A549 (cell line): Measurements from ENCODE around the gene HRC. TPM values are rescaled to one million over a fixed set of nuclear protein-coding genes. Genes with fewer than 3 reads are reported as not detected.
"Not testable (repeated sequence)": the region's sequence is repeated elsewhere in the genome, so short reads cannot be mapped to it uniquely, and the experiment has no call there.

Experiments used
- ATAC-seq, 2 experiments: fragments of 200-7000 bp in 1 of 2; fragments of >200 bp in 1 of 2; cut with Nextera tagmentation in 1 of 2; cut with Tn5 transposase in 1 of 2; 3 replicates each; pipeline versions ENCODE4 v1.8.0 to v1.9.1; 2018 to 2020; ENCODE audit warnings: mild to moderate bottlenecking in 1 of 2, moderate library complexity in 1 of 2
- CTCF ChIA-PET: fragments of 300-600 bp; sonication (Branson Sonifier 250); formaldehyde crosslinking; extraction: SDS; loops from one replicate; lab custom pipeline; 2021; ENCODE audit warnings: antibody characterized with exemption, inconsistent platforms; lab: Yijun Ruan, JAX
- POLR2A ChIA-PET: fragments of 350-600 bp; formaldehyde crosslinking; extraction: SDS; loops from one replicate; lab custom pipeline; 2021; ENCODE audit warnings: antibody characterized with exemption, inconsistent platforms; lab: Yijun Ruan, JAX
- DNase-seq, 2 experiments: peaks; one replicate each; pipeline versions ENCODE4 v3.0.0 to v3.0.0-alpha.2; 2011 to 2016; ENCODE audit warnings: low read depth in 1 of 2, low spot score in 1 of 2
- FAIRE-seq: peaks from 2 replicates; lab custom pipeline; 2011; peaks lifted over from hg19 to GRCh38; lab: Jason Lieb, UNC
- H3K27ac ChIP-seq, 2 experiments: fragments of >200 bp; sonication (Bioruptor Twin); formaldehyde crosslinking; 3 replicates each; pipeline ENCODE4 v1.5.1; 2016 to 2017
- H3K4me1 ChIP-seq: fragments of >200 bp; sonication (Bioruptor Twin); formaldehyde crosslinking; 3 replicates; pipeline ENCODE4 v1.6.1; 2016
- H3K4me2 ChIP-seq: fragments of >200 bp; sonication (Bioruptor Twin); formaldehyde crosslinking; 3 replicates; pipeline ENCODE4 v1.6.1; 2016
- H3K4me3 ChIP-seq: fragments of >200 bp; sonication (Bioruptor Twin); formaldehyde crosslinking; 3 replicates; pipeline ENCODE4 v1.5.1; 2016
- H3K9me3 ChIP-seq: fragments of >200 bp; sonication (Bioruptor Twin); formaldehyde crosslinking; 3 replicates; pipeline ENCODE4 v1.6.1; 2016
- ATOH8 ChIP-seq: fragments of 250-450 bp; sonication (Bioruptor Pico); IDR thresholded peaks from 2 replicates; pipeline ENCODE4 v1.5.0; 2020; ENCODE audit warnings: low read depth, mild to moderate bottlenecking, moderate library complexity
- CBX8 ChIP-seq: fragments of 200-600 bp; sonication (generic); IDR thresholded peaks from 2 replicates; pipeline ENCODE4 v1.6.1; 2016
- CHD2 ChIP-seq: fragments of 150-350 bp; IDR thresholded peaks from 2 replicates; pipeline ENCODE4 v1.6.1; 2014; ENCODE audit warnings: low read length; ENCODE audit not compliant: partially characterized antibody
- EHF ChIP-seq: fragments of 250-450 bp; sonication (Bioruptor Pico); IDR thresholded peaks from 2 replicates; pipeline ENCODE4 v1.5.0; 2020; ENCODE audit warnings: mild to moderate bottlenecking
- EHMT2 ChIP-seq: fragments of 200-600 bp; sonication (generic); IDR thresholded peaks from 2 replicates; pipeline ENCODE4 v1.6.1; 2016; ENCODE audit warnings: antibody characterized with exemption, low read depth, mild to moderate bottlenecking, moderate library complexity
- ELK1 ChIP-seq: fragments of 150-350 bp; IDR thresholded peaks from 2 replicates; pipeline ENCODE4 v1.6.1; 2014; ENCODE audit warnings: low read depth, mild to moderate bottlenecking, low read length
- FOSL2 ChIP-seq, 2 experiments: fragments of 450-650 bp in 1 of 2; fragments of >200 bp in 1 of 2; sonication (Bioruptor Twin) in 1 of 2; formaldehyde crosslinking; IDR thresholded peaks; 2 replicates each; pipeline versions ENCODE4 v1.5.0 to v1.6.1; 2016 to 2020; ENCODE audit warnings: mild to moderate bottlenecking in 1 of 2, moderate library complexity in 1 of 2
- HDAC2 ChIP-seq: fragments of 200-600 bp; sonication (generic); IDR thresholded peaks from 2 replicates; pipeline ENCODE4 v1.6.1; 2016
- HOXA7 ChIP-seq: fragments of 250-450 bp; sonication (Bioruptor Pico); IDR thresholded peaks from 2 replicates; pipeline ENCODE4 v1.5.0; 2020; ENCODE audit warnings: mild to moderate bottlenecking, moderate library complexity
- JUN ChIP-seq, 2 experiments: fragments of >200 bp; sonication (Bioruptor Twin); formaldehyde crosslinking; IDR thresholded peaks; 2 replicates in 1 of 2; 3 replicates in 1 of 2; pipeline ENCODE4 v1.6.1; 2016 to 2017
- KDM1A ChIP-seq: fragments of 200-600 bp; sonication (generic); IDR thresholded peaks from 2 replicates; pipeline ENCODE4 v1.6.1; 2016; ENCODE audit warnings: low read depth, mild to moderate bottlenecking
- KDM5A ChIP-seq: fragments of 200-600 bp; sonication (generic); IDR thresholded peaks from 2 replicates; pipeline ENCODE4 v1.6.1; 2016; ENCODE audit warnings: antibody characterized with exemption, mild to moderate bottlenecking
- NFE2L2 ChIP-seq: fragments of 150-350 bp; conservative IDR thresholded peaks from 2 replicates; pipeline ENCODE4 v1.6.1; 2014; ENCODE audit warnings: low read length
- NR3C1 ChIP-seq: fragments of >200 bp; sonication (Bioruptor Twin); formaldehyde crosslinking; IDR thresholded peaks from 3 replicates; pipeline ENCODE4 v1.6.1; 2017
- PBX3 ChIP-seq: IDR thresholded peaks from 2 replicates; pipeline ENCODE4 v1.6.1; 2012
- POLR2A ChIP-seq: IDR thresholded peaks from 2 replicates; pipeline ENCODE4 v1.6.1; 2012; ENCODE audit warnings: mild to moderate bottlenecking, low read length
- POLR2AphosphoS2 ChIP-seq: conservative IDR thresholded peaks from 2 replicates; pipeline ENCODE4 v1.6.1; 2012; ENCODE audit warnings: low read length, improper control_type of control experiment, inconsistent platforms
- SREBF2 ChIP-seq: fragments of 450-650 bp; IDR thresholded peaks from 2 replicates; pipeline ENCODE4 v1.6.1; 2014; ENCODE audit warnings: mild to moderate bottlenecking, moderate library complexity
- USF2 ChIP-seq: fragments of 450-650 bp; IDR thresholded peaks from 2 replicates; pipeline ENCODE4 v1.6.1; 2014; ENCODE audit warnings: antibody characterized with exemption
- ZNF302 ChIP-seq: fragments of 250-450 bp; sonication (Bioruptor Pico); IDR thresholded peaks from 2 replicates; pipeline ENCODE4 v1.9.0; 2021; ENCODE audit warnings: inconsistent platforms, mild to moderate bottlenecking, moderate library complexity
- WGBS: methylation state at CpG from one replicate; pipeline ENCODE4 v1.1.6; 2017; ENCODE audit errors: missing lambda C conversion rate; 5-methylcytosine and 5-hydroxymethylcytosine counted together
- polyA plus RNA-seq, 4 experiments: library from polyadenylated mRNA; depleted of rRNA in 3 of 4; stranded (reverse); fragments of >200 nt; fragmentation: RNase III in 1 of 4; extraction: RNeasy Plus Mini Kit Qiagen cat#74134 plus additional on column Dnase treatment in 1 of 4; gene quantifications; 2 replicates in 3 of 4; 3 replicates in 1 of 4; pipeline ENCODE4 v1.2.3, GENCODE V29; 2011 to 2017

Gene HRC
- polyA plus RNA-seq, 2 of the 4 experiments (the other 2 are of a cell fraction), result 0.04 TPM

- no peak for TF ChIP-seq NR3C1
- no peak for TF ChIP-seq FOSL2 (IDR thresholded peaks at IDR 0.05)
- TF ChIP-seq FOSL2 (CRISPR knock-in tag; IDR thresholded peaks at IDR 0.05), result no peak
- peak; percentile 78 for TF ChIP-seq USF2
- peak; percentile 90; the same call in 1 of the 2 replicates for TF ChIP-seq EHF (CRISPR knock-in tag)
- TF ChIP-seq NFE2L2, result no peak
- no peak; the same call in 1 of the 2 replicates for TF ChIP-seq HOXA7 (CRISPR knock-in tag)
- no peak for TF ChIP-seq PBX3
- no peak for TF ChIP-seq EHMT2
- peak; percentile 73; the same call in 1 of the 2 replicates for TF ChIP-seq HDAC2
- TF ChIP-seq CBX8, result no peak
- TF ChIP-seq POLR2A, result peak; percentile 82
- TF ChIP-seq POLR2AphosphoS2, result no peak
- TF ChIP-seq KDM1A, result no peak
These were observed 27.3 kb downstream of the HRC start (continued) for GRCh38 chr19:49127674-49128544.

- not testable (repeated sequence) for ATAC-seq, H3K4me1 ChIP-seq, H3K9me3 ChIP-seq, DNase-seq, FAIRE-seq
- H3K4me3 ChIP-seq, result peak overlapping the region; percentile 36; the same call in 2 of the 3 replicates
- 95% methylated on average over 12 of the region's 12 CpGs for whole genome bisulfite sequencing
- H3K27ac ChIP-seq, result peak overlapping the region; percentile 62 to 80; a peak in 5 of 6 replicates
- POLR2A ChIA-PET, result interaction anchor here (0.6 to 1.3 kb wide), 11 partner anchors 10 to 351 kb away, joined by 3 to 14 read pairs (median 4); partner anchors contain the start of gene LIN7B
- peak overlapping the region; percentile 84 for H3K4me2 ChIP-seq
- CTCF ChIA-PET, result interaction anchor here (0.6 to 21.0 kb wide), 8 partner anchors 11 to 509 kb away, joined by 3 to 298 read pairs (median 6); partner anchors contain the start of gene LIN7B
These were observed 28.0 kb downstream of the HRC start for GRCh38 chr19:49127225-49127624.

- no peak for TF ChIP-seq KDM5A
- TF ChIP-seq CHD2, result no peak
- TF ChIP-seq ATOH8 (CRISPR knock-in tag), result no peak
- TF ChIP-seq SREBF2, result no peak
- TF ChIP-seq ELK1, result no peak
- no peak for TF ChIP-seq JUN (IDR thresholded peaks at IDR 0.05)
- TF ChIP-seq ZNF302, result no peak
- TF ChIP-seq KDM1A, result no peak
- POLR2A ChIA-PET, result interaction anchor here (0.6 to 0.7 kb wide), 3 partner anchors 11 to 49 kb away, joined by 3 to 6 read pairs (median 4); no protein-coding TSS in a partner anchor
These were observed 28.6 kb downstream of the HRC start for GRCh38 chr19:49126575-49126974.

More at GRCh38 chr19:49126575-49126974, 28.6 kb downstream of the HRC start:
- CTCF ChIA-PET, result interaction anchor here (0.6 to 21.0 kb wide), 6 partner anchors 11 to 508 kb away, joined by 3 to 298 read pairs (median 6); partner anchors contain the start of gene LIN7B
- DNase-seq (no peak), ATAC-seq (no peak), FAIRE-seq (no peak)
- no peak overlapping the region for H3K4me2 ChIP-seq
- no peak overlapping the region for H3K4me3 ChIP-seq
- no peaks in the 10 kb centered on the region for H3K9me3 ChIP-seq
- WGBS, result 84% methylated on average over 4 of the region's 4 CpGs
- H3K27ac ChIP-seq, result no peak overlapping the region
- H3K4me1 ChIP-seq, result peaks cover 9% of the 10 kb centered on the region; the same call in 2 of the 3 replicates
